Thyroid gland (tissue), 4 donors: ENCODE measurements around the gene DUS3L.

Experiments
- CTCF ChIP-seq, 6 experiments: fragments of 200-600 bp in 3 of 6; fragments of 450-650 bp in 3 of 6; sonication (generic) in 3 of 6; IDR thresholded peaks; one replicate each; pipeline ENCODE4 v1.5.1; 2016 to 2019; ENCODE audit warnings: antibody characterized with exemption in 6 of 6, mild to moderate bottlenecking in 2 of 6, inconsistent platforms in 1 of 6, moderate library complexity in 1 of 6
- POLR2A ChIP-seq, 2 donors: fragments of 450-650 bp; IDR thresholded peaks; one replicate each; pipeline ENCODE4 v1.6.1; 2017; ENCODE audit warnings: antibody characterized with exemption in 2 of 2, mild to moderate bottlenecking in 2 of 2, moderate library complexity in 1 of 2

GRCh38 chr19:5838353-5839064, 47.5 kb upstream of the DUS3L start:
- TF ChIP-seq CTCF (IDR thresholded peaks at IDR 0.05) = no peak
- TF ChIP-seq POLR2A (IDR thresholded peaks at IDR 0.05) = no peak
